ENCODE measurements around the gene ICAM4. TPM values are rescaled to one million over a fixed set of nuclear protein-coding genes. Genes with fewer than 3 reads are reported as not detected.
A peak's percentile ranks its signal among the peaks of the same experiment; 100 is the strongest.

ICAM4 gene
- total and polyA plus RNA-seq, 9 of the 15 experiments (the other 6 are each of a cell fraction or from before 2014, with no cell fraction given) = 14.1 to 86.1 (median 29.6) TPM

DNA sequence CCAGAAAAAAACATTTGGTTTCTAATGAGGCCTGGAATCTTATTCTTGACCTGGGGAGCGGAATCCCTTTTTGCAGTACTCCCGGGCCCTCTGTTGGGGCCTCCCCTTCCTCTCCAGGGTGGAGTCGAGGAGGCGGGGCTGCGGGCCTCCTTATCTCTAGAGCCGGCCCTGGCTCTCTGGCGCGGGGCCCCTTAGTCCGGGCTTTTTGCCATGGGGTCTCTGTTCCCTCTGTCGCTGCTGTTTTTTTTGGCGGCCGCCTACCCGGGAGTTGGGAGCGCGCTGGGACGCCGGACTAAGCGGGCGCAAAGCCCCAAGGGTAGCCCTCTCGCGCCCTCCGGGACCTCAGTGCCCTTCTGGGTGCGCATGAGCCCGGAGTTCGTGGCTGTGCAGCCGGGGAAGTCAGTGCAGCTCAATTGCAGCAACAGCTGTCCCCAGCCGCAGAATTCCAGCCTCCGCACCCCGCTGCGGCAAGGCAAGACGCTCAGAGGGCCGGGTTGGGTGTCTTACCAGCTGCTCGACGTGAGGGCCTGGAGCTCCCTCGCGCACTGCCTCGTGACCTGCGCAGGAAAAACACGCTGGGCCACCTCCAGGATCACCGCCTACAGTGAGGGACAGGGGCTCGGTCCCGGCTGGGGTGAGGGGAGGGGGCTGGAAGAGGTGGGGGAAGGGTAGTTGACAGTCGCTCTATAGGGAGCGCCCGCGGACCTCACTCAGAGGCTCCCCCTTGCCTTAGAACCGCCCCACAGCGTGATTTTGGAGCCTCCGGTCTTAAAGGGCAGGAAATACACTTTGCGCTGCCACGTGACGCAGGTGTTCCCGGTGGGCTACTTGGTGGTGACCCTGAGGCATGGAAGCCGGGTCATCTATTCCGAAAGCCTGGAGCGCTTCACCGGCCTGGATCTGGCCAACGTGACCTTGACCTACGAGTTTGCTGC is at the start of gene ICAM4 (continued):
- TF ChIP-seq, protein P1, sequence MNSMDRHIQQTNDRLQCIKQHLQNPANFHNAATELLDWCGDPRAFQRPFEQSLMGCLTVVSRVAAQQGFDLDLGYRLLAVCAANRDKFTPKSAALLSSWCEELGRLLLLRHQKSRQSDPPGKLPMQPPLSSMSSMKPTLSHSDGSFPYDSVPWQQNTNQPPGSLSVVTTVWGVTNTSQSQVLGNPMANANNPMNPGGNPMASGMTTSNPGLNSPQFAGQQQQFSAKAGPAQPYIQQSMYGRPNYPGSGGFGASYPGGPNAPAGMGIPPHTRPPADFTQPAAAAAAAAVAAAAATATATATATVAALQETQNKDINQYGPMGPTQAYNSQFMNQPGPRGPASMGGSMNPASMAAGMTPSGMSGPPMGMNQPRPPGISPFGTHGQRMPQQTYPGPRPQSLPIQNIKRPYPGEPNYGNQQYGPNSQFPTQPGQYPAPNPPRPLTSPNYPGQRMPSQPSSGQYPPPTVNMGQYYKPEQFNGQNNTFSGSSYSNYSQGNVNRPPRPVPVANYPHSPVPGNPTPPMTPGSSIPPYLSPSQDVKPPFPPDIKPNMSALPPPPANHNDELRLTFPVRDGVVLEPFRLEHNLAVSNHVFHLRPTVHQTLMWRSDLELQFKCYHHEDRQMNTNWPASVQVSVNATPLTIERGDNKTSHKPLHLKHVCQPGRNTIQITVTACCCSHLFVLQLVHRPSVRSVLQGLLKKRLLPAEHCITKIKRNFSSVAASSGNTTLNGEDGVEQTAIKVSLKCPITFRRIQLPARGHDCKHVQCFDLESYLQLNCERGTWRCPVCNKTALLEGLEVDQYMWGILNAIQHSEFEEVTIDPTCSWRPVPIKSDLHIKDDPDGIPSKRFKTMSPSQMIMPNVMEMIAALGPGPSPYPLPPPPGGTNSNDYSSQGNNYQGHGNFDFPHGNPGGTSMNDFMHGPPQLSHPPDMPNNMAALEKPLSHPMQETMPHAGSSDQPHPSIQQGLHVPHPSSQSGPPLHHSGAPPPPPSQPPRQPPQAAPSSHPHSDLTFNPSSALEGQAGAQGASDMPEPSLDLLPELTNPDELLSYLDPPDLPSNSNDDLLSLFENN (IDR thresholded peaks at IDR 0.05; ENCODE audit: low read depth in 2 of 2, low read length in 2 of 2) = no peak
- TF ChIP-seq, protein P2, sequence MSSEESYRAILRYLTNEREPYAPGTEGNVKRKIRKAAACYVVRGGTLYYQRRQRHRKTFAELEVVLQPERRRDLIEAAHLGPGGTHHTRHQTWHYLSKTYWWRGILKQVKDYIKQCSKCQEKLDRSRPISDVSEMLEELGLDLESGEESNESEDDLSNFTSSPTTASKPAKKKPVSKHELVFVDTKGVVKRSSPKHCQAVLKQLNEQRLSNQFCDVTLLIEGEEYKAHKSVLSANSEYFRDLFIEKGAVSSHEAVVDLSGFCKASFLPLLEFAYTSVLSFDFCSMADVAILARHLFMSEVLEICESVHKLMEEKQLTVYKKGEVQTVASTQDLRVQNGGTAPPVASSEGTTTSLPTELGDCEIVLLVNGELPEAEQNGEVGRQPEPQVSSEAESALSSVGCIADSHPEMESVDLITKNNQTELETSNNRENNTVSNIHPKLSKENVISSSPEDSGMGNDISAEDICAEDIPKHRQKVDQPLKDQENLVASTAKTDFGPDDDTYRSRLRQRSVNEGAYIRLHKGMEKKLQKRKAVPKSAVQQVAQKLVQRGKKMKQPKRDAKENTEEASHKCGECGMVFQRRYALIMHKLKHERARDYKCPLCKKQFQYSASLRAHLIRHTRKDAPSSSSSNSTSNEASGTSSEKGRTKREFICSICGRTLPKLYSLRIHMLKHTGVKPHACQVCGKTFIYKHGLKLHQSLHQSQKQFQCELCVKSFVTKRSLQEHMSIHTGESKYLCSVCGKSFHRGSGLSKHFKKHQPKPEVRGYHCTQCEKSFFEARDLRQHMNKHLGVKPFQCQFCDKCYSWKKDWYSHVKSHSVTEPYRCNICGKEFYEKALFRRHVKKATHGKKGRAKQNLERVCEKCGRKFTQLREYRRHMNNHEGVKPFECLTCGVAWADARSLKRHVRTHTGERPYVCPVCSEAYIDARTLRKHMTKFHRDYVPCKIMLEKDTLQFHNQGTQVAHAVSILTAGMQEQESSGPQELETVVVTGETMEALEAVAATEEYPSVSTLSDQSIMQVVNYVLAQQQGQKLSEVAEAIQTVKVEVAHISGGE (CRISPR knock-in tag; IDR thresholded peaks at IDR 0.05) = peak in 1 of 3 experiments; percentile 78; a peak in 2 of 6 replicates
- TF ChIP-seq POLR2G (IDR thresholded peaks at IDR 0.05; ENCODE audit: low read depth, low read length) = peak; percentile 87
- TF ChIP-seq, protein P3, sequence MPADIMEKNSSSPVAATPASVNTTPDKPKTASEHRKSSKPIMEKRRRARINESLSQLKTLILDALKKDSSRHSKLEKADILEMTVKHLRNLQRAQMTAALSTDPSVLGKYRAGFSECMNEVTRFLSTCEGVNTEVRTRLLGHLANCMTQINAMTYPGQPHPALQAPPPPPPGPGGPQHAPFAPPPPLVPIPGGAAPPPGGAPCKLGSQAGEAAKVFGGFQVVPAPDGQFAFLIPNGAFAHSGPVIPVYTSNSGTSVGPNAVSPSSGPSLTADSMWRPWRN (IDR thresholded peaks at IDR 0.05; ENCODE audit: low read depth) = 0 out of 2 replicates have a peak, but pooled peaks have one; percentile 55
- peak; percentile 54 for TF ChIP-seq ZNF143 (CRISPR knock-in tag; IDR thresholded peaks at IDR 0.05)
- 0 out of 4 replicates have a peak, but pooled peaks of 1 of the 2 experiments have one; percentile 8 for TF ChIP-seq TBL1XR1 (IDR thresholded peaks at IDR 0.05; ENCODE audit: low read length in 2 of 2)
- TF ChIP-seq JUND (IDR thresholded peaks at IDR 0.05; ENCODE audit: borderline replicate concordance, low read depth, low read length) = no peak; the same call in 1 of the 2 replicates
- TF ChIP-seq JUND (tag; IDR thresholded peaks at IDR 0.05; ENCODE audit: borderline replicate concordance, low read depth, low read length) = no peak; the same call in 2 of the 3 replicates
- no peak for TF ChIP-seq COPS2 (conservative IDR thresholded peaks at IDR 0.05)
- peak; percentile 15; the same call in 1 of the 2 replicates for TF ChIP-seq ZNF583 (CRISPR knock-in tag; IDR thresholded peaks at IDR 0.05)
- no peak for TF ChIP-seq ZNF239 (CRISPR knock-in tag; IDR thresholded peaks at IDR 0.05)
- TF ChIP-seq NFIX (CRISPR knock-in tag; IDR thresholded peaks at IDR 0.05; ENCODE audit: low read depth) = peak; percentile 9; the same call in 1 of the 2 replicates
- TF ChIP-seq SAFB2 (IDR thresholded peaks at IDR 0.05; ENCODE audit: borderline replicate concordance, low read depth, low read length, severe bottlenecking) = no peak
- TF ChIP-seq BCL6 (CRISPR knock-in tag; IDR thresholded peaks at IDR 0.05) = no peak
- TF ChIP-seq ESRRA (IDR thresholded peaks at IDR 0.05; ENCODE audit: borderline replicate concordance, low read depth) = peak; percentile 21
- TF ChIP-seq JUN (IDR thresholded peaks at IDR 0.05; ENCODE audit: borderline replicate concordance, low read depth, low read length) = no peak
- peak; percentile 26; the same call in 1 of the 2 replicates for TF ChIP-seq JUN (CRISPR knock-in tag; IDR thresholded peaks at IDR 0.05; ENCODE audit: borderline replicate concordance)
- TF ChIP-seq YBX1 (IDR thresholded peaks at IDR 0.05) = no peak
- TF ChIP-seq ADNP (tag; IDR thresholded peaks at IDR 0.05) = peak; percentile 44; the same call in 1 of the 2 replicates
